LNCAP (cell line): ENCODE measurements around the gene COL17A1.

Source experiments
- TF ChIP-seq, protein P1 (sequence below): fragments of 450-650 bp; IDR thresholded peaks from 2 replicates; pipeline ENCODE4 v1.5.1; 2017; ENCODE audit warnings: mild to moderate bottlenecking

COL17A1 gene

DNA sequence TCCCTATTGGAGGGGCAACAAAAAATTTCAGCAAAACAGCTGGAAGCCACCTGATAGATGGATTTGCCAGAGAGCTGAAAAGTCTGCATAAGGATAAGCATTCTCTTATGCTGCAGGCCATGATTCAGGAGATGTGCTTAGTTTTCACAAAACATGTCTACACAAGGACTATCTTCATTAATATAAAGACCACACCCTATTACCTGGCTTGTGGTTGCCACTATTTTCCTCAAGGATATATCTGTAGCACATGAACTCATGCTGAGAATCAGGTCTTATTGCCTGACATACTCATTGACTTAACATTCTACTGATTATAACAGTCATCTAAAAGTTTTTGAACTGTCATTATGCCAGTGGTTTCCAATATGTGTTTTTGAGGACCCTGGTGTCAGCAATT is 7.1 kb upstream of the COL17A1 start:
- TF ChIP-seq, protein P1, sequence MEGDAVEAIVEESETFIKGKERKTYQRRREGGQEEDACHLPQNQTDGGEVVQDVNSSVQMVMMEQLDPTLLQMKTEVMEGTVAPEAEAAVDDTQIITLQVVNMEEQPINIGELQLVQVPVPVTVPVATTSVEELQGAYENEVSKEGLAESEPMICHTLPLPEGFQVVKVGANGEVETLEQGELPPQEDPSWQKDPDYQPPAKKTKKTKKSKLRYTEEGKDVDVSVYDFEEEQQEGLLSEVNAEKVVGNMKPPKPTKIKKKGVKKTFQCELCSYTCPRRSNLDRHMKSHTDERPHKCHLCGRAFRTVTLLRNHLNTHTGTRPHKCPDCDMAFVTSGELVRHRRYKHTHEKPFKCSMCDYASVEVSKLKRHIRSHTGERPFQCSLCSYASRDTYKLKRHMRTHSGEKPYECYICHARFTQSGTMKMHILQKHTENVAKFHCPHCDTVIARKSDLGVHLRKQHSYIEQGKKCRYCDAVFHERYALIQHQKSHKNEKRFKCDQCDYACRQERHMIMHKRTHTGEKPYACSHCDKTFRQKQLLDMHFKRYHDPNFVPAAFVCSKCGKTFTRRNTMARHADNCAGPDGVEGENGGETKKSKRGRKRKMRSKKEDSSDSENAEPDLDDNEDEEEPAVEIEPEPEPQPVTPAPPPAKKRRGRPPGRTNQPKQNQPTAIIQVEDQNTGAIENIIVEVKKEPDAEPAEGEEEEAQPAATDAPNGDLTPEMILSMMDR: no peak

- TF ChIP-seq, protein P1: no peak
Observed at GRCh38 chr10:104090611-104091010, 4.9 kb upstream of the COL17A1 start.

DNA sequence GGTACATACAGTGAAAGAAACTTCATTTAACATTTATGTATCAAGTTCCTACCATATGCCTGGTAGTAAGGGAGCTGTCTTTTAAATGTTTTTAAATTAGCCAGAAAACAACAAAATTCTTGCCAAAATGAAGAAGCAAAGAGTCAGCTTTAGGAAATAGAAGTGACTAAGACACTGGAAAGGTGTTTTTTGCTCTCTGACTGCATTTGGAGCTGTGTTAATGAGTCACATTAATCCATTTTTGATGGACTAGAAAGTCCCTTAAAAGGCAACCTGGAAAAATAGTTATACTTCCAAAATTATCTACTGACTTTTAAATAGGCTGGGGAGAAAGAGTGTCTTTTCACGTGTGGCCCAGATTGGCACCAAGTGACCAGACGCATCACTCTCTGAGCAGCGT is 3.9 kb upstream of the COL17A1 start:
- TF ChIP-seq, protein P1: no peak

DNA sequence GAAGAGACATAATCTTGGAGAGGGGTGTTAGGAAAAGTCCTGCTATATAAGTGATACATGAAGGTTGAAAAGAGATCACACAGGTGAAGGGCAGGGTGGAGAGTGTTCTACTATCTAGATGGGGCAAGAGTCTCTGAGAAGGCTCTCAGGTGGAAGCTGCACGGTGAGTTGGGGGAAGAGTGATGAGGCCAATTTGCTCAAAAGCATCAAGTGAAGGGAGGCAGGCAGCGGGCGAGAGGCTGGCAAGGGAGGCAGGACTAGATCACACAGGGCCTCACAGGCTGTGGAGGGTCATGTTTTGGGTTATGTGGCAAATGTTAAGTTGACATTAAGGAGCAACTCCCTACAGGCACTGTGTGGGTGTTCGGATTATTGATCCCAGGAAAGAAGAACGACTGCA is 2.6 kb upstream of the COL17A1 start:
- TF ChIP-seq, protein P1: no peak

DNA sequence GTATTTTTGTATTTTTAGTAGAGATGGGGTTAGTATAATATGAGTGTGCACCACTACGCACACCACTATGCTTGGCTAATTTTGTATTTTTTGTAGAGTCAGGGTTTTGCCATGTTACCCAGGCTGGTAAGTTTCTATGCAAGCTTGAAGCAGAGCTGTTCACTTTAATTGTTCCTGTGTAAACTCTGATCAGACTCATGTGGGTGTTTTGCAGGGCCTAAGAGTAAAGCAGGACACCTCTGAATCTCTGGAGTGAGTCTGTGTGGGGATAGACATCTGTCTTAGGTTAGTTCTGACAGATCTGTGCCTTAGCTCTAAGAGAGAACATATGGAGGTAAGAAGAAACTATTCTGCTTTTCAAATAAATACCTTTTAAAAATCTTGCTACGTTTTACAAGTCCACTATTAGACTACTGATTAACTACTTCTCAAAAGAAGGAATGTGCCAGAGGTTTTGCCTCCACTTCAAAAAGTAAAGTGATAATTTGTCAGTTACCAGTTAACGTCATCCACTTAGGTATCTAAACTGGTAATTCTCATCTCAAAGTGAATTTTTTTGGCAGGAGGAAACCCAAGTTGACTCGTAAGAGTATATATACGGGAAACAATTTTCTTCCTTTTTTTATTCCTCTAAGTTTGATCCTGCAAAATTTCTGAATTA is 1.1 kb downstream of the COL17A1 start:
- TF ChIP-seq, protein P1: no peak

DNA sequence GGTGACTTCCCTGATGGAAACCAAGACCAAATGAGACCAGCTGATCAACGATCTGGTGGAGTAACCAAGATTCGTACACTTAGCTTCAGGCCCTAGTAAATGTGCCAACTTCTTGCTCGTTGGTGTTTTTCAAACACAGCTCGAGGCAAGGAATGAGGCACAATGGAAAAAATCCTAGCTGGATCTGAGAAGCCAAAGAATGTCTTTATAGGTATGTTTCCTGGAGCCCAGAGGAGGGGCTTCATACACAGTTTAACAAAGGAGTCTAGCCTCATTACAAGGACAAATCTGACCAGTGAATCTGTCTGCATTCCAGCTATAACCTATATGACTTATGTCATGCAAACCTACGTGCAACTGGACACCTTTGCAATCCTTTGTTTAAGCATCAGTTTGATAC is 3.7 kb downstream of the COL17A1 start:
- TF ChIP-seq, protein P1: no peak

DNA sequence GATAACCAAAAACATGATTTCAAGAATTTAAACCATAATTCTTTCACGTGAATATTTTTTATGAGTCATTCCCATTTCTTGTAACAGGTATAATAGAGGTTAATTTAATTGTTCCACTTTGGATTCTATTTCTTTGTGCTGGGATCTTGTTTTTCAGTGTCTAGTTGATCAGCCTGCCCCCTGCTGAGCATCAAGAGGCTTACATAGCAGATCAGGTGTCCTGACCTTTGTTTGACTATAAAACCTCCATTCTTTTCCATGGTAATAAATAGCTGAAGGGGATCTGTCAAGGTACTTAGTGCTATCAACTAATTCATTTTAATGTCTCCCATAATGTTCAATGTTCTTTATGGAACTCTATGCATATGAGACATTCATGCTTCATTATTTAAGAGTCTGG is 4.9 kb downstream of the COL17A1 start:
- TF ChIP-seq, protein P1: peak; percentile 57; the same call in 1 of the 2 replicates

GRCh38 chr10:104077663-104078151 is 8.0 kb downstream of the COL17A1 start:
- TF ChIP-seq, protein P1: no peak
